GM12864 (cell line): ENCODE results near the gene CCDC51.

Experiments used
- DNase-seq: peaks from one replicate; pipeline ENCODE4 v3.0.0-alpha.2; 2011; ENCODE audit warnings: low read depth
- H3K4me3 ChIP-seq: 2 replicates; pipeline ENCODE4 v1.5.1; 2011; ENCODE audit warnings: mild to moderate bottlenecking, low read depth, low read length, control low read depth
- CTCF ChIP-seq: IDR thresholded peaks from 2 replicates; pipeline ENCODE4 v1.5.1; 2011; ENCODE audit warnings: low read depth, mild to moderate bottlenecking, moderate library complexity, low read length, control low read depth, inconsistent platforms; ENCODE audit errors: missing control alignments

CCDC51 gene

DNA sequence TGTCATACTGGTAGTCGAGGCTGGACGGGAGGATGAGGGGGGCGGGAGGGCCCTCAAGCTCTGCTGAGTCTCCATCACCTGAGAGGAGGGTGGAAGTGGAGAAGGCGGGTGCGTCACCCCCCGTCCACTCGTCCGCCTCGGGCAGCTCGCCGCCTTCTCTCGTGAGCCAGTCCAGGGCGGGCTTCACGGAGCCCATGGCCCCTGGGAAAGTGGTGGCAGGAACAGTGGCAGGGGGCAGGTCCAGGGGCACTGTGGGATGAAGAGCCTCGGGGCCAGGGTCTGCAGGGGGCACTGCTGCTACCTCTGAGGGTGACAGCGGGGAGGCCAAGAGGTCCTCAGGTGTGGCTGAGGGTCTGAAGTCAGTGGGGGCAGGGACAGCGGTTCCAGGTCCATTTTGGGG, 20.3 kb downstream of the CCDC51 start:
- DNase-seq: no peak

GRCh38 chr3:48419149-48419548, 20.8 kb downstream of the CCDC51 start:
- no peak for TF ChIP-seq CTCF
- H3K4me3 ChIP-seq: no peak overlapping the region
- DNase-seq: no peak

More for the DNA sequence above, 20.3 kb downstream of the CCDC51 start:
- no peak for TF ChIP-seq CTCF
- H3K4me3 ChIP-seq: no peak overlapping the region

GRCh38 chr3:48418651-48419050, 21.3 kb downstream of the CCDC51 start:
- TF ChIP-seq CTCF: no peak
- no peak overlapping the region for H3K4me3 ChIP-seq
- no peak for DNase-seq

DNA sequence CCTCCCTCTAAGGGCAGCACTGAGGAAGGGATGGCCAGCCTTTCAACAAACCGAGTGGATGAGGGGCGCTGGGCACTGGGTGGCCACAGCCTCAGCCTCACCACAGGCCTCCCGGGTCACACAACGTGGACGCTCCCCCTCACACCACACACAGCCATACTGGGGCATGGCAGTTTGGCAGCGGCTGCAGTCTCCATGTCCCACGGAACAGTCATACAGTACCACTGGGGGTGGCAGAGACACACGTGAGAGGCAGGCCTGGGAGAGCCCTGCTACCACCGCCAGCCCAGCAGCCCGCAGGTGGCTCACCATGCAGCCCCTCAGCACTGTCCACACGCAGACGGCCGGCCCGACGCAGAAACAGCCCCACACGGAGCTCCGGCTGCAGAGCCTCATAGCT, 21.8 kb downstream of the CCDC51 start:
- no peak for DNase-seq
- TF ChIP-seq CTCF: no peak
- H3K4me3 ChIP-seq: no peak overlapping the region

DNA sequence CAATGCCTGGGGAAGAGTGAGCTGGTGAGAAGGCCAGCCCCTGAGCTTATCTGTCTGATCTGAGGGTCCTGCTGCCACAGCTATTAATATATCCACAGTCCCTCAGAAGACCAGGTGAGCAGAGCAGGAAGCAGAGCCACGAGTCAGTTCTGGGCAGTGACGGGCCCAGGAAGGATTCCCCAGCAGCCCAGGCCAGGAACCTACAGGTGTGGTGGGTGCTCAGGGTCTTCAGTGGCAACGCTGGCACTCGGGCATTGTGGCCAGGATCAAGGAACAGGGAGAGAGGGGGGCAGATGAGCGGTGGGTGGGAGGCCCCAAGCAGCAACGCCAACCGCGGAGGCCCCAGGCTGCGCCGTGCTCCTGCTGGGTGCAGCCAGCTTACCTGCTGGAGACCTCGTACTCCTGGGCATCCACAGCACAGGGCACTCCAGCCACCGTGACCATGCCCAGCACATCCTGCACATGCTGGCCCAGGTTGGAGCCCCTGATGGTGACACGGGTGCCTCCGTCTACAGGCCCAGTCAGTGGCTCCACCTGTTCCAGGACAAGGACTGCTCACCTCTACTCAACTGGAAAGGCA, 22.3 kb downstream of the CCDC51 start:
- DNase-seq: no peak
- TF ChIP-seq CTCF: no peak
- no peak overlapping the region for H3K4me3 ChIP-seq

DNA sequence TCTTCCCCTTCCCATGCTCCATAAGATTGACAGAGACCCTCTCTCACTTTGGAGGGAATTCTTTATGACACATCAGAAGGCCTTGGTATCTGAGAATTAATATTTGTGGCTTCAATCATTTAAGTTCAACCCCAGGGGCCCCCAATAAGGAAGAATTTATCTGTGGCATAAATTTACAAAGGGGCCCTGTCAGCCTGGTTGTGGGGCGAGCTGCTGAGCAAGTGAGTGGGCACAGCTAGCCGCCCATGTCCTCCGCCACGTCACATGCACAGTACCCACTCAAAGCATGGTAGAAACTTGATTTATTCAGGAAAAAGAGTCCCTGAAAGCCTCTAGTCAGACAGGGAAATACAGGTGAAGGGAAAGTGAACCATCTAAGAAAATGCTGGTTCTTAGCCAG, 23.4 kb downstream of the CCDC51 start:
- no peak for TF ChIP-seq CTCF
- H3K4me3 ChIP-seq: no peak overlapping the region
- DNase-seq: no peak

DNA sequence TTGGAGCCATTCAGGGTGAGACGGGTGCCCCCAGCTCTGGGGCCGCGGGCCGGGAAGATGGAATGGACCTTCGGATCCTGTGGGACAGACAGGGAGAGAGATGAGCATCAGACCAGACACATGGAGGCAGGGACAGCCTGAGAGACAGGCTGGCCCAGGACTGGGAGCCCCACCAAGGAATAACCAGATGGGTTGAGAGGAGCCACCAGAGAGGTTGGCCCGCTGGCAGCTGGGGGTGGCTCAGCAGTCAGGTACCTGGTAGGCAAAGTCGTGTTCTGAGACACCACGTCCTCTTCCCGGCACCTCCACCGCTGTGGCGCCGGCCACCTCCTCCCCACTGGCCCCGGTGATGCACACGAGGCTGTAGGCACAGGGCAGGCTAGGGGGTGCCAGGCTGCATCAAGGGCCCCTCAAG, 23.8 kb downstream of the CCDC51 start:
- no peak for DNase-seq
- TF ChIP-seq CTCF: no peak

More for the DNA sequence above, 23.8 kb downstream of the CCDC51 start:
- H3K4me3 ChIP-seq: no peak overlapping the region
